ENCODE data around the gene OR52A5. TPM values are rescaled to one million over a fixed set of nuclear protein-coding genes. Genes with fewer than 3 reads are reported as not detected.
"Not testable (repeated sequence)": the region's sequence is repeated elsewhere in the genome, so short reads cannot be mapped to it uniquely, and the experiment has no call there.

OR52A5 gene
- total RNA-seq, result not detected

DNA sequence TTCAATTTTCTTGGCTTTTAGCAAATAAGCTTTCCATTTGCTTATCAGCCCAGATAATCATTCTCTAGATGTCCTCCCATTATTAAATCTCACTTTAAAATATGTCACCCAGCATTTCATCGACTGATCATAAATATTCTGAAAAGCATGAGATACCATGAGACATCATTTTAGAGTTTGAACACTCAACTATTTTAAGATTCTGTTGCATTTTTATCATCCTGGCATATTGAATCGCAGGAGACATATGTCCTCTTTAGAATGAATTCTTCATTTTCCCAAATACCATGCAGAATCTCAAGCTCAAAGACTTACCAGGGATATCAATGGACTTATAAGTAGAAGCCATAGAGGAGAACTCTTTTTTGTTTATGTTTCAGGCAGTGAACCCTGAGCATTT, at the start of gene OR52A5:
Gene OR52A5, minus strand, starts transcription at position 361 of the 400 bp plus-strand sequence. CDS start 5,714 bp downstream, outside the sequence.
- DNase-seq, result no peak

GRCh38 chr11:5178046-5178837, 40.1 kb upstream of the OR52A5 start:
- H3K4me3 Mint-ChIP-seq, result no peak overlapping the region
- no peaks in the 10 kb centered on the region for H3K27me3 Mint-ChIP-seq (ENCODE audit: low read depth)
- no peak for DNase-seq
- no peaks in the 10 kb centered on the region for H3K36me3 Mint-ChIP-seq (ENCODE audit: insufficient read depth)
- no peak for ATAC-seq
- H3K9me3 Mint-ChIP-seq, result peaks cover 5% of the 10 kb centered on the region
- H3K4me1 Mint-ChIP-seq (ENCODE audit: low read depth), result no peaks in the 10 kb centered on the region

More for the DNA sequence above, at the start of gene OR52A5:
- no peak within 1 kb of the TSS for H3K4me3 Mint-ChIP-seq
- no peaks in the 10 kb centered on the region for H3K9me3 Mint-ChIP-seq
- no peaks in the 10 kb centered on the region for H3K36me3 Mint-ChIP-seq (ENCODE audit: insufficient read depth)
- no peak for ATAC-seq
- no peaks in the 10 kb centered on the region for H3K4me1 Mint-ChIP-seq (ENCODE audit: low read depth)
- H3K27me3 Mint-ChIP-seq (ENCODE audit: low read depth), result no peaks in the 10 kb centered on the region

- DNase-seq, result no peak
- H3K27me3 Mint-ChIP-seq (ENCODE audit: low read depth), result no peaks in the 10 kb centered on the region
- H3K9me3 Mint-ChIP-seq, result peaks cover 5% of the 10 kb centered on the region
- no peak overlapping the region for H3K4me3 Mint-ChIP-seq
- H3K36me3 Mint-ChIP-seq (ENCODE audit: insufficient read depth), result no peaks in the 10 kb centered on the region
- ATAC-seq, result no peak
- no peaks in the 10 kb centered on the region for H3K4me1 Mint-ChIP-seq (ENCODE audit: low read depth)
Observed at GRCh38 chr11:5174934-5175333, 36.8 kb upstream of the OR52A5 start.

DNA sequence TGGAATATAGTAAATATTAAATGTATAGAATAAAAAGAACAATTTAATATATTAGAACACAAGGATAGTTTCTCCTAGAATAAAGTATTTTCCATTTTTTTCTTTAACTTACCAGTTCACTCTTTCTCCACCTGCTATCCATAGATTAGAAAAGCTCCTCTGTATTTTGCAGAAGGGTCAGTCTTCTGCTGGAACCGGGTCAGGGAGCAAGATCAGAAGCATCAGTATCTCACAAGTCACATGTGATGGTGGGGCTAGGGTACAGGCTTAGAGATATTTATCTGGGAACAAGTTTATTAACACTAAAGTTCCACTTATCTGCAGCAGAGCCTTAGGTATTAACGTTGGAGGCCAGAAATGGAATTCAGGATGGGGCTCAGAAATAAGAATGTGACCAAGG, 33.7 kb upstream of the OR52A5 start:
- no peaks in the 10 kb centered on the region for H3K4me1 Mint-ChIP-seq (ENCODE audit: low read depth)
- peaks cover 5% of the 10 kb centered on the region for H3K9me3 Mint-ChIP-seq
- ATAC-seq, result no peak
- H3K36me3 Mint-ChIP-seq (ENCODE audit: insufficient read depth), result no peaks in the 10 kb centered on the region
- no peak for DNase-seq
- H3K4me3 Mint-ChIP-seq, result no peak overlapping the region
- no peaks in the 10 kb centered on the region for H3K27me3 Mint-ChIP-seq (ENCODE audit: low read depth)

GRCh38 chr11:5165898-5166297, 27.7 kb upstream of the OR52A5 start:
- not testable (repeated sequence) for H3K36me3 Mint-ChIP-seq (ENCODE audit: insufficient read depth); DNase-seq; H3K4me3 Mint-ChIP-seq; H3K4me1 Mint-ChIP-seq (ENCODE audit: low read depth); H3K9me3 Mint-ChIP-seq; ATAC-seq; H3K27me3 Mint-ChIP-seq (ENCODE audit: low read depth)

GRCh38 chr11:5164807-5165206, 26.7 kb upstream of the OR52A5 start:
- H3K9me3 Mint-ChIP-seq; H3K36me3 Mint-ChIP-seq (ENCODE audit: insufficient read depth); H3K27me3 Mint-ChIP-seq (ENCODE audit: low read depth); H3K4me3 Mint-ChIP-seq; ATAC-seq; DNase-seq; H3K4me1 Mint-ChIP-seq (ENCODE audit: low read depth): not testable (repeated sequence)

- not testable (repeated sequence) for H3K27me3 Mint-ChIP-seq (ENCODE audit: low read depth); H3K9me3 Mint-ChIP-seq; H3K4me3 Mint-ChIP-seq; H3K36me3 Mint-ChIP-seq (ENCODE audit: insufficient read depth); ATAC-seq; DNase-seq; H3K4me1 Mint-ChIP-seq (ENCODE audit: low read depth)
Observed at GRCh38 chr11:5161045-5161444, 22.9 kb upstream of the OR52A5 start.

DNA sequence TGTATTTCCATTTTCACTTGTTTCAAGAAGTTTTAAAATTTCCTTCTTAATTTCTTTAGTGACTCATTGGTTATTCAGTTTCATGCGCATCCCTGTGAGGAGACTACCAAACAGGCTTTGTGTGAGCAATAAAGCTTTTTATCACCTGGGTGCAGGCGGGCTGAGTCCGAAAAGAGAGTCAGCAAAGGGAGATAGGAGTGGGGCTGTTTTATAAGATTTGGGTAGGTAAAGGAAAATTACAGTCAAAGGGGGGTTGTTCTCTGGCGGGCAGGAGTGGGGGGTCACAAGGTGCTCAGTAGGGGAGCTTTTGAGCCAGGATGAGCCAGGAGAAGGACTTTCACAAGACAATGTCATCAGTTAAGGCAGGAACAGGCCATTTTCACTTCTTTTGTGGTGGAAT, 22.1 kb upstream of the OR52A5 start:
- not testable (repeated sequence) for H3K4me1 Mint-ChIP-seq (ENCODE audit: low read depth); DNase-seq; H3K4me3 Mint-ChIP-seq; H3K9me3 Mint-ChIP-seq; H3K36me3 Mint-ChIP-seq (ENCODE audit: insufficient read depth); ATAC-seq; H3K27me3 Mint-ChIP-seq (ENCODE audit: low read depth)

GRCh38 chr11:5159806-5160205, 21.6 kb upstream of the OR52A5 start:
- no peaks in the 10 kb centered on the region for H3K9me3 Mint-ChIP-seq
- H3K4me1 Mint-ChIP-seq (ENCODE audit: low read depth), result no peaks in the 10 kb centered on the region
- peaks cover 5% of the 10 kb centered on the region for H3K27me3 Mint-ChIP-seq (ENCODE audit: low read depth)
- H3K4me3 Mint-ChIP-seq, result no peak overlapping the region
- no peaks in the 10 kb centered on the region for H3K36me3 Mint-ChIP-seq (ENCODE audit: insufficient read depth)
- ATAC-seq (no peak), DNase-seq (no peak)

GRCh38 chr11:5154657-5155056, 16.5 kb upstream of the OR52A5 start, which contains the start of gene OR52A1:
Gene OR52A1, minus strand, starts transcription at chr11:5154757. Its CDS starts 2,388 bp downstream, at chr11:5152369.
- no peaks in the 10 kb centered on the region for H3K4me1 Mint-ChIP-seq (ENCODE audit: low read depth)
- no peak for DNase-seq
- ATAC-seq, result no peak
- no peaks in the 10 kb centered on the region for H3K36me3 Mint-ChIP-seq (ENCODE audit: insufficient read depth)
- no peaks in the 10 kb centered on the region for H3K9me3 Mint-ChIP-seq
- no peak within 1 kb of the TSS for H3K4me3 Mint-ChIP-seq
- no peaks in the 10 kb centered on the region for H3K27me3 Mint-ChIP-seq (ENCODE audit: low read depth)

GRCh38 chr11:5153574-5154431, 15.6 kb upstream of the OR52A5 start:
- H3K27me3 Mint-ChIP-seq (ENCODE audit: low read depth), result no peaks in the 10 kb centered on the region
- H3K9me3 Mint-ChIP-seq, result no peaks in the 10 kb centered on the region
- H3K4me3 Mint-ChIP-seq, result no peak overlapping the region
- no peak for DNase-seq
- H3K36me3 Mint-ChIP-seq (ENCODE audit: insufficient read depth), result no peaks in the 10 kb centered on the region
- no peaks in the 10 kb centered on the region for H3K4me1 Mint-ChIP-seq (ENCODE audit: low read depth)
- ATAC-seq, result no peak

GRCh38 chr11:5151713-5152153, 13.6 kb upstream of the OR52A5 start:
- no peak for DNase-seq
- Mint-ChIP-seq H3K9me3 (no peaks in the 10 kb centered on the region), H3K4me1 (ENCODE audit: low read depth) (no peaks in the 10 kb centered on the region), H3K4me3 (no peak overlapping the region), H3K27me3 (ENCODE audit: low read depth) (no peaks in the 10 kb centered on the region), H3K36me3 (ENCODE audit: insufficient read depth) (no peaks in the 10 kb centered on the region)
- no peak for ATAC-seq

- not testable (repeated sequence) for H3K27me3 Mint-ChIP-seq (ENCODE audit: low read depth); ATAC-seq; H3K4me3 Mint-ChIP-seq; H3K9me3 Mint-ChIP-seq; DNase-seq; H3K36me3 Mint-ChIP-seq (ENCODE audit: insufficient read depth); H3K4me1 Mint-ChIP-seq (ENCODE audit: low read depth)
Observed at GRCh38 chr11:5144206-5144605, 6.0 kb upstream of the OR52A5 start.

- no peak for ATAC-seq
Observed at GRCh38 chr11:5137014-5137413, 1.1 kb downstream of the OR52A5 start.

DNA sequence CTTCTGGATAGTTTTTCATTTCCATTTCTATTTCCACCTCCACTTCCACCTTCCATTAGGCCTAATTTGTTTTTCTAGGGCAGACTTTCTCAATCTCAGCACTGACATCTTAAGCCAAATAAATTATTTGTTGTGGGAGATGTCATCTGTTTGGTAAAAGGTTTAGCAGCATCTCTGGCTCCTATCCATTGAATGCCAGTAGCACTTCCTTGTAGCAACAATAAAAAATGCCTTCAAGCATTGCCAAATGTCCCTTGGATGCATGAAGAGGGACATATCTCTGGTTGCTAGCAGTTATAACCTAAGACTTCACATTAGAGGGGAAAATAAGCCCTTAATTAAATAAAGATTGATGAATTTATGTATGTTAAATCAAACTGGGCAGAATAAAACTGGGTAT, 1.9 kb downstream of the OR52A5 start:
- Mint-ChIP-seq H3K27me3 (ENCODE audit: low read depth) (peaks cover 2% of the 10 kb centered on the region), H3K4me1 (ENCODE audit: low read depth) (no peaks in the 10 kb centered on the region), H3K9me3 (no peaks in the 10 kb centered on the region), H3K4me3 (no peak overlapping the region), H3K36me3 (ENCODE audit: insufficient read depth) (no peaks in the 10 kb centered on the region)
- DNase-seq, result no peak
- ATAC-seq, result no peak

More at GRCh38 chr11:5137014-5137413, 1.1 kb downstream of the OR52A5 start:
- no peaks in the 10 kb centered on the region for H3K4me1 Mint-ChIP-seq (ENCODE audit: low read depth)
- H3K9me3 Mint-ChIP-seq, result no peaks in the 10 kb centered on the region
- no peaks in the 10 kb centered on the region for H3K27me3 Mint-ChIP-seq (ENCODE audit: low read depth)
- no peak for DNase-seq
- no peak overlapping the region for H3K4me3 Mint-ChIP-seq
- H3K36me3 Mint-ChIP-seq (ENCODE audit: insufficient read depth), result no peaks in the 10 kb centered on the region
